Fibroblast of mammary gland (primary cell): ENCODE measurements around the gene CREB5.
A peak's percentile ranks its signal among the peaks of the same experiment; 100 is the strongest.

Source experiments
- DNase-seq: peaks from one replicate; pipeline ENCODE4 v3.0.0-alpha.2; 2010; ENCODE audit warnings: low read depth
- H3K4me3 ChIP-seq: 2 replicates; pipeline ENCODE4 v1.5.1; 2011; ENCODE audit warnings: low read depth, mild to moderate bottlenecking, low read length, moderate library complexity; ENCODE audit not compliant: control insufficient read depth
- TF ChIP-seq, protein P1 (sequence below): conservative IDR thresholded peaks from 2 replicates; pipeline ENCODE4 v1.5.1; 2011; ENCODE audit warnings: low read depth, low read length, inconsistent platforms; ENCODE audit not compliant: control insufficient read depth, insufficient read depth

CREB5 gene

DNA sequence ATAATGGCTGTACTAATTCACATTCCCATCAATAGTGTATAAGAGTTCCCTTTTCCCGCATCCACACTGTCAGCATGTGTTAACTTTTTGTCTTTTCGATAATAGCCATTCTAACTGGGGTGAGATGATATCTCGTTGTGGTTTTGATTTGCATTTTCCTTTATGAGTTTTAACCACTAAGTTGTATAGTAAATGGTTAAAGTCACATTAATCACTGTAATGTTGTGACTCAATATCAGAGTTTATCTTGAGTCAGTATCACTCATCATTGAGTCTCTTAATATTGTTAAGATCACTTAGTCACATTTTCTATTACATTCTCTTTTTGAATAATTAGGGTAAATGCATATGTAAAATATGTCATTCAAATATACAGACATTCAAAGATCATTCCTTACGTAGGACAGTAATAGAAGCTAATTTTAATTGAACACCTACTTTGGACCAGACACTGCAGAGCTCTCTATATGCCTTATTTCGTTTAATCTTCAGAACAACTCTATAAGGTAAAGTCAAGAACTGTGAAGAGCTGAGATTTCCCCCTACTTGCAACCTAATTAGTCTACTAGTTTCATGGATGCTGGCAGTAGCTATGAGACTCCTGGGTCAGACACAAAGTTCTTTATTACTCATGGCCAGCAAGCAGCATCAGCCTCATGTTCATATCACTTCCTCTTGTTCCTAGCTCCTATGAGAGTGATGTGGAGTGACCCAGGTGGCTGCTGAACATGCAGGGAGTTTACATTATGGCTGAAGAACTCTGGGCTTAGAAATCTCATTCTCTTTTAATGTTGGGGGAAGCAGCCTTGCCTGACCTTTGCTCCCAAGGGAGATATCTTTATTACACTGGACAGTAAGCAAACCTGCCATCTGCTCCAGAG, 30.5 kb downstream of the CREB5 start:
- TF ChIP-seq, protein P1, sequence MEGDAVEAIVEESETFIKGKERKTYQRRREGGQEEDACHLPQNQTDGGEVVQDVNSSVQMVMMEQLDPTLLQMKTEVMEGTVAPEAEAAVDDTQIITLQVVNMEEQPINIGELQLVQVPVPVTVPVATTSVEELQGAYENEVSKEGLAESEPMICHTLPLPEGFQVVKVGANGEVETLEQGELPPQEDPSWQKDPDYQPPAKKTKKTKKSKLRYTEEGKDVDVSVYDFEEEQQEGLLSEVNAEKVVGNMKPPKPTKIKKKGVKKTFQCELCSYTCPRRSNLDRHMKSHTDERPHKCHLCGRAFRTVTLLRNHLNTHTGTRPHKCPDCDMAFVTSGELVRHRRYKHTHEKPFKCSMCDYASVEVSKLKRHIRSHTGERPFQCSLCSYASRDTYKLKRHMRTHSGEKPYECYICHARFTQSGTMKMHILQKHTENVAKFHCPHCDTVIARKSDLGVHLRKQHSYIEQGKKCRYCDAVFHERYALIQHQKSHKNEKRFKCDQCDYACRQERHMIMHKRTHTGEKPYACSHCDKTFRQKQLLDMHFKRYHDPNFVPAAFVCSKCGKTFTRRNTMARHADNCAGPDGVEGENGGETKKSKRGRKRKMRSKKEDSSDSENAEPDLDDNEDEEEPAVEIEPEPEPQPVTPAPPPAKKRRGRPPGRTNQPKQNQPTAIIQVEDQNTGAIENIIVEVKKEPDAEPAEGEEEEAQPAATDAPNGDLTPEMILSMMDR: no peak
- peak; percentile 60 for DNase-seq

DNA sequence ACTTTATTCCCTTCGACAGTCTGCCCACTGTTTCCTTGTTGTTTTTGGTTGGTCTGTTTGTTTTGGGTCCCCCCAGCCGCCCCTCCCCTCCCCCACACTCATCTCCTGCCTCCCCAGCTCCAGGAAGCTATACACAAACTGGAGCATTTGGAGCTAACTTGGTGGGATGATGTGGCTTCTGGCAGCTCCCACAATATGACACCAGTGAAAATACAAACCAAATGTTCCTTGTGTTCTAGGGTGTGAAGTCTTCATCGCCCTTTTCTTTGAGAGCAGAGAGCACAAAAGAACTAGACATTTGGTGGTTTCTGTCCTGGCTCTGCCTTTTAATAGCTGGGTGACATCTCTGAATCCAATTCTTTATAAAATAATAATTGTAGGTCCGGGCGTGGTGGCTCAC, 33.8 kb downstream of the CREB5 start:
- TF ChIP-seq, protein P1: no peak
- H3K4me3 ChIP-seq: no peak overlapping the region
- no peak for DNase-seq

More for the DNA sequence above, 30.5 kb downstream of the CREB5 start:
- H3K4me3 ChIP-seq: no peak overlapping the region

DNA sequence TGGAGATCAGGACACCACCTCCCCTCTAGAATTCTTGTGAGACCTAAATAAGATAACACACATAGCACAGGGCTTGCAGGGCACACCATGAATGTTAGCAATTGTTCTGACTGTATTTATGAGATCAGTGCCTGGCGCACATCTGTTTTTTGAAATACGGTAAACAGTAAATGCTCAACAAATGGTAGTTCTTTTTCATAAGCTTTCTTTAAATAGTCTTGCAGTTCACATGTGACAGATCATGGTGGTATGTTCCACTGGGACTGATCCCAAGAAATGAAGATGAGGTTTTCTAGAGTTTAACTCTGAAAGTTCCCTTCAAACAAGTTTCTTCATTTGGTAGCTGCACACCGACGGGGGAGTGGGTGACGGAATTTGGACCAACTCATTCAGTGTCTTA, 34.8 kb downstream of the CREB5 start:
- DNase-seq: no peak
- H3K4me3 ChIP-seq: no peak overlapping the region
- TF ChIP-seq, protein P1: no peak

DNA sequence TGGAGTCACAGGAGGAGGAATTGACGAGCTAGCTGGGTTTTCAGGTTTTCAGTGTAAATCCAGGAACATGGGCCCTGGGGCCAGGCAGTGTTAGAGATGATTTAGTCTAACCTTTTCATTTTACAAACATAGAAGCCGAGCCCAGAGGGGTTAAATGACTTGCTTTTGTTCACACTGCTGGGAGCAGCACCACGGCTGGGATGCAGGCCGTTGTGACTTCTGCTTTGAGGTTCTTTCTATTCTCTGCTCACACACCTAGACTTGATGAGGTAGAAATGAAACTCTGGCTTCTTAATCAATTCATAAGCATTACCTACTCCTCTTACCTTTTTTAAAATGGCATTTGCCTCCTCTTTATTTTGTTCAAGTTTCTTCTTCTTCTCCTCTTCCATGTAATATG, 36.4 kb downstream of the CREB5 start:
- TF ChIP-seq, protein P1: no peak
- H3K4me3 ChIP-seq: no peak overlapping the region
- DNase-seq: no peak

DNA sequence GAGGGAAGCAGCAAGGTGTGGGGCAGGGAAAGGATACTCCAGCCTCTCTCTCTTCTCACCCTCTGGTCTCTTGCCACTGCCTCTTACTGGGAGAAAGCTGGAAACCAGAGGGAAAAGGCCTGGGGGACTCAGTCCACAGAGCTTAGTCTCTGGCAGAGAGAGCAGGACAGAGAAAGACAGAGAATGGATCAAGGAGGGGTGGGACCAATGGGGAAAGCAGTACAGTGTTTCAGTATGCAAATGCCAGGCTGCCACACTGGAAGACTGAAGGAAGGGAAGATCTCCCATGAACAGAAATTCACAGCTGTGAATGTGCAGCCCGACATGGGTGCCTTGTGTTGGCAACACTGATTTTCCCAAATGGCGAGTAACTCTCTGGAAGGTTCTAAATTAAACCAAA, 40.4 kb downstream of the CREB5 start:
- no peak for DNase-seq
- H3K4me3 ChIP-seq: no peak overlapping the region
- TF ChIP-seq, protein P1: no peak

DNA sequence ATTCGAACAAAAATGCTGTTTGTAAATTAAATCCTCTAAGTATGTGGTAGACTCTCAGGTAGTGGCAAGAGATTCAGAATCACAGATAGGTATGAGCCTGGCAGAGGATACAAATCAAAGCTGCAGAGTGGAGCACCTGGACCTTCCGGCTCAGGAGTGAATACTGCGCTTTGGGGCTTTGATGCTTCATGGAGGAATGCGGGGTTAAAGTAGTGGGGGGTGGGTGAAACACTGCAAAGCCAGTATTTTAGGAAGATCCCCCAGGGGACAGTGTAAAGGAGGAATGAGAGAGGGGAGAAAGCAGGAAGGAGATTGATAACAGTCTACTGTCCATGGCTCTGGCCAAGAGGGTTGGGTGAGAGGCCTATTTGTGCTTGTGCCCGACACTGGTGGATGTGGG, 43.2 kb downstream of the CREB5 start:
- no peak overlapping the region for H3K4me3 ChIP-seq
- no peak for DNase-seq
- TF ChIP-seq, protein P1: no peak
